NCI-H187 treated with DMSO at 0.1 percent for 48 hours (cell line): ENCODE measurements around the gene GHR.

Experiments
- DNase-seq: peaks from one replicate; lab custom pipeline; 2025; lab: John Stamatoyannopoulos, UW

The GHR gene

GRCh38 chr5:42604171-42604711 is 181.0 kb downstream of the GHR start:
- no peak for DNase-seq

- DNase-seq = no peak
Observed at GRCh38 chr5:42605490-42605889, 182.3 kb downstream of the GHR start.

DNA sequence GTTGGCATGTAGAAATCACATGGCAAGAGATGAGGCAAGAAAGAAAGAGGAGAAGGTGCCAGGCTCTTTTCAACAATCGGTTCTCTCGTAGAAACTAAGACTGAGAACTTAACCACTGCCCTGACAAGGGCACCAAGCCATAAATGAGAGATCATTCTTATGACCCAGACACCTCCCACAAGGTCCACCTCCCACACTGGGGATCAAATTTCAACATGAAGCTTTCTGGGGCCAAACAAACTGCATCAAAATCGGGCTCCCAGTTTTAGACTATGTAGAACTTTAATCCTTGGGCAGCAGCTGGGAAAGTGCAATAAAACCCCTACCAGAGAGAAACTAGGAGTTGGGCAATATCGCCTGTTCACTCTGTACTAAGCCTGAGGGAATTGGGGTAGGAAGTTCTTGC is 183.2 kb downstream of the GHR start:
- no peak for DNase-seq

GRCh38 chr5:42611437-42611836 is 188.2 kb downstream of the GHR start:
- DNase-seq = no peak

- no peak for DNase-seq
Observed at GRCh38 chr5:42612750-42613366, 189.6 kb downstream of the GHR start.

DNA sequence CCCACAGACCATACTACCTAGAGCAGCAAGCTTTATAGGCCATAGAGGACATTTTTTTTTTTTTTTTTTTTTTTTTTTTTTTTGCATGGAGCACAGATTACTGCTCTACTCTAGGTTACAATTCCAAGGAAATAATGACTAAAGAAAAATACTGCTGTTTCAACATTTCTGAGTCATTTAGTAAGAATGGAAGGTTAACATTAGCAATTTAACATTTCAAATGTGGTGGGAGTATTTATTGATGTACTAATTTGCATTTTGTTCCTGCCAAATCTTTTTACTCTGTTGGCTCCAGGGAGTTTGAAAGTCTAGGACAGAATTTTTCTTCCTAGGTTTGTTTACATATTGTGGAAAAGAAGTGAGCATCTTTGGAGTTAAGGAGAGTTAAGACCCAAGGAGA is 191.3 kb downstream of the GHR start:
- no peak for DNase-seq

DNA sequence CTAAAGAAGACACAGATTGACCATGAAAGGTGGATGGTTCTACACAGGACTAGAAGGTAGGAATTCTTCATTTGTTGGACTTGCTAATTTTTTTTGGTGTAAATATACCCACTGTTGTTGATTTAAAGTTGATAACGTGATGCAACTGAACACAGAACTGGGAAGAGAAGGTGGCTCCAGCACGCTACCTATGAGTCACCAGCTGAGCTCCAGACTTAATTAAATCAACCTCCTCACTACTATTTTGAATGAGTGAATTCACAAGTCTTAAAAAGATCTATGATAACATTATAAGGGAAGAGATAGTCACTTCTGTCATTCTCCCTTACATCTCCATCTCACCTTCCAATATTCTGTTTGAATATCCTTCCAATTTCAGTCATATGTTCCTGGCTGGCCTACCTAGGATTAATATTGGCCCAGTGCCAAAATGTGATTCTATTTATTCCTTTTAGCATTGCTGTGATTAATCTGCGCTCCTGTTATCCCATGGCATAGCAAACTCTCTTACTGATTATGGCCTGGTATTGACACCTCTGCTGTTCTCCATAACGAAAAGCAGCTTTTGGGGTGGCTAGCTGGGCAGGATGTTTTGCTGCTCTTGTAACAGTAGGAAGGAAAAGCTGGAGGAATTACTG is 197.5 kb downstream of the GHR start:
- DNase-seq = no peak

DNA sequence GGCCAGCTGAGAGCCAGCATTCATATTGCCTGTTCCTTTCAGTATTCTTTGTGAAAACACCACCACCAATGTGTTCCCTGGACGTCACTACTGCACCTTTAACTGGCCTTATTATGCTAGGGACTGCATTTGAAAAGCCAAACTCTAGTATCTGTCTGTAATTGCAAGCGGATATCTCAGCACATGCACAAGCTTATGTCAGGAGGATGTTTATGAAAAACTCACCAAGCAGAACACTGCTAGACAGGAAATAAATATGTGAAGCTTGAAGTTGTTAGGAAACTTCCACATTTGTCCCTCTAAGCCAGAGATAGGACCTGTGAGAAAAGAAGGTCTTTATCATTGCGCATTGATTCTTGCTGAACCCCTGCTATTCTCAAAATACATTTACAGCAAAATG is 198.0 kb downstream of the GHR start:
- DNase-seq = no peak

- DNase-seq = no peak
Observed at GRCh38 chr5:42621662-42622061, 198.4 kb downstream of the GHR start.

DNA sequence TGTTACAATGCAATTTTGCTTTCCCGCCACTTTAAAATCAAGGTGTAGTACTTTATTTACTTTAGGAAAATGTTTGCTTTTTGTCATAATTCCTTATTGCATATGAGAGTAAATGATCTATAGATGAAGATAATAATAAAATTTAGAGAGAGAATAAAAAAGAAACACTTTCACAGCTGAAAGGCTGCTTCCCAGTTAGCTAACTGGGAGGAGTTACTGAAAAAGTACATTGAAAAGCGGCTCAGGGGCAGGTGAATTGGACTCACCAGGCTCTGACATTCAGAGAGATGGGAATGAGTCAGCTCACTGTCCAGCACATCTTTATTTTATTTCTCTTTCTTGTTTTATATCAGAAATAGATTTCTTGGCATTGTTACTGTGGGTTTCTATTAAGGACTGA is 201.7 kb downstream of the GHR start:
- no peak for DNase-seq

- DNase-seq = no peak
Observed at GRCh38 chr5:42626462-42626861, 203.2 kb downstream of the GHR start.

DNA sequence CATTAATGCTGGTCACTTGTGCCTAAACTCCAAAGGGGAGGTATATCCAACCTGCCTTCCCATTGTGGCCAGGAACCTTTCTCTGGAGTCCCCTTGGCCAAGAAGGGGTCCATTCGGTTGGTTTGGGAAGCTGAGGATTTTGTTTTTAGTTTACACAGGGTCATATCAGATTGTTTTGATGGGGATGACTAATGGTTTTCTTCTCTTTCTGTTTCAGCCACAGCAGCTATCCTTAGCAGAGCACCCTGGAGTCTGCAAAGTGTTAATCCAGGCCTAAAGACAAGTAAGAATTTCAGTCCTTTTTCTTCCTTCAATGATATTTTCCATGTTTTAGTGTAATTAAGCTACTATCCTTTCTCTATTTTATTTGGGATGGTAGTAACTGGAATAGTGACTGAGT is 205.6 kb downstream of the GHR start:
- no peak for DNase-seq

GRCh38 chr5:42629284-42629683 is 206.0 kb downstream of the GHR start:
- DNase-seq = no peak

GRCh38 chr5:42631241-42631640 is 208.0 kb downstream of the GHR start:
- DNase-seq = no peak

DNA sequence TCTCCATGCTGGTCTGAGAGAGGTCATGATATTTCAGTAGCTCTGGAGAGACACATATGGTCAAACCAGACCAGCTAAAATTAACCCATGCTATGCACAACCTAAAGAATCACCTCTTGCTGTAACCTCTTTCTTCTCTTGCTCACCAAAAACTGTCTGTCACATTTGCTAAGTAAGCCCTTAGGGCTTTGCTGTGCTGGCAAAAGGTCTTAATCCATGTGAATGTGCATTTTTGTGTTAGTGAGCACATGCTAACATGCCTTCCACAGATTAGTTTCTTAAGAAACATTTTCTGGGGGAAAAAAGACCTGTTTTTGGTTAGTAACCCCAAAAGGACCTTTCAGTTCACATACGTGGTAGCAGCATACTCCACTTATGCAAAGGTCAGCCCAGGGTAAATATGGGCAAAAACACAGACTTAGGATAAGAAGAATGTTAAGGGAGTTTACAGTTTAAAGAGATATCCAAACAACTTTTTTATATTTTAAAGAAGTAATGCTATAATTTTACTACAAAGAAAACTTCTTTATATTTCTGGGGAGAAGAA is 209.2 kb downstream of the GHR start:
- DNase-seq = no peak

- no peak for DNase-seq
Observed at GRCh38 chr5:42634575-42634974, 211.3 kb downstream of the GHR start.

DNA sequence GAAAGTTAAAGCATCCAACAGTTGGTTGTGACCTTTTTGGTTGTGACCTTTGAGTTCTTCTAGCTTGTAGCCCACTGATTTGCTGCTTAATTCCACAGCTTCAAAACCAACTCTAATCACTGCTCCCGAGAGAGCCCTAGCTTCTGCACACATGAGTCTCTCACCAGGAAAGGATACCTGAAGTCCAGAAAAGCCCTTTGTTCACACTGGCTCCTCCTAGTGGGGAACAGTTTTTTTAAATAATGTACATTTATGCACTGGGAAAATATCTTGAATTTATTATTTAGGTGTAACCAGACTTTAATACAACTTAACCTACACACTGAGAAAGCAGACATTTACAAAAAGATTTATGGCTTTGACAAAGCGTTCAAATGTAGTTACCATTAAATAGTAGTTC is 213.2 kb downstream of the GHR start:
- no peak for DNase-seq

- no peak for DNase-seq
Observed at GRCh38 chr5:42636946-42637345, 213.7 kb downstream of the GHR start.

GRCh38 chr5:42638972-42639371 is 215.7 kb downstream of the GHR start:
- no peak for DNase-seq

DNA sequence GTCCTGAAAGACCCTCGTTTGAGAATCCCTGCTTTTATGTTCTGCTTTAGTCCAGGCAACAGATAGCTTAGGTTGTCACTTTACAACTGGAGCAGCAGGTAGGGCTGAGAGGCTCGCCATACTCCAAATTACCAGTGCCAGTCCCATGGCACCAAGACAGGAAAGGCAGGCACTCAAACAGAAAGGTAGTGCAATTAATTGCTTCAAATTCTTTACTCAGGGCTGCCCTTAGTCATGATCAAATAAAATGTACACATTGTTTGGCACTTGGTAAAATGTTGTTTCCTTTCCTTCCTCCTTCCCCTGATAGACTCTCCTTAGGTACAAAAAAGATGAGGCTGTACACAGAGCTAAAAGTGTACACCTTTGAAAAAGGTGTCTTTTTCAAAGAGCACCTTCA is 217.6 kb downstream of the GHR start:
- DNase-seq = no peak

DNA sequence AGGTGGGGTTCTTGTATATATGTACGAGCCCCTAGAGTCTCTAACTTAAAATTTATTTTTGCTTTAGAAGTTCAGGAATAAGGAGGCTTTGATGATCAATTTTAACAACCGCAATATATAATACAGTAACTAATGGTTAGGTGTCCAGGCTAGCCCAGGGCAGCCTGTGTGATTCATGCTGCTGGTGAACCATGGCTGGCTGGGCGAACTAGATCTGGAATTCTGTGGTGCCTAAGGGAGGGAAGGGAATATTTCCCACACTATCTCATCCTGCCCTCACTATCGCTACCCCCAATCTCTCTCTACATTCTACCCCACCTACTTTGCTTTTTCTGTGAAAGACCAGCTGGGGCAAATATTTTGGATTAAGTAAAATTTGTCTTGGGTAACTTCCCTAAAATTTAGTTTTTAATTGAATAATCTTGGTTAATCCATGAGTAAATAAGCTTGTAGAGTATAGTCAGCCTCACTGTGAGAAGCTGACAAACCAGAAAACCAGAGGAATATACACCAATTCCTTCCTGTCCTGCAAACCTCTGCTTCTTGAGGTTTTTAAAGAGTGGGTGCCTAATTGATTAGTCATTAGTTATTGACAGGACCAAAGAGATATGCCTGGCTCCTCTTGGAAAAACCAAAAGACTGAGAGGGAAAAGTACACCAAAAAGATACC is 218.2 kb downstream of the GHR start:
- DNase-seq = no peak

DNA sequence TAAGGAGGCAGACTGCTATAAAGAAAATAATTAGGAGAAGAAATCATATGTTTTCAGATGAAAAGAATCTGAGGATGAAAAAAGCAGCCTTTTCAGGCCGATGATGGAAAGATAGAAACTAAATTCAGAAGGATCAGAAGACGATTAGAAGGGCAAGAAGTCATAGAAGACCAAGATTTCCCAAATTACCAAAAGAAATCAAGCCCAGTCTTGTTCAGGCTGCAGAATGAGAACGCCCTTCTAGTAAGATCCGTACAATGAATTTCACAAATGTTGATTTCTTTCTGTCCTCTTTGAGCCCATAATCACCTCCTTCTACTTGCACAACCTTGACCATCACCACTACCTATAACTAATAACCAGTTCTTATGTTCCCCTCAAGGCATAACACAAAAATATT is 218.8 kb downstream of the GHR start:
- DNase-seq = no peak

GRCh38 chr5:42643360-42643759 is 220.1 kb downstream of the GHR start:
- DNase-seq = no peak
